Activated CD8-positive, alpha-beta memory T cell treated with anti-CD3 and anti-CD28 coated beads for 36 hours (primary cell): ENCODE results near the gene LRP2. TPM values are rescaled to one million over a fixed set of nuclear protein-coding genes. Genes with fewer than 3 reads are reported as not detected.
"Not testable (repeated sequence)": the region's sequence is repeated elsewhere in the genome, so short reads cannot be mapped to it uniquely, and the experiment has no call there.

Experiments
- CTCF ChIA-PET: fragments of 350-600 bp; sonication (Branson Sonifier 250); formaldehyde crosslinking; loops from one replicate; lab custom pipeline; 2021; ENCODE audit warnings: antibody characterized with exemption; lab: Charles Lee
- POLR2A ChIA-PET: fragments of 350-600 bp; sonication (Branson Sonifier 250); formaldehyde crosslinking; loops from one replicate; lab custom pipeline; 2021; ENCODE audit warnings: antibody characterized with exemption; lab: Charles Lee
- total RNA-seq, 2 experiments: library from RNA; stranded (reverse); gene quantifications; one replicate each; pipeline ENCODE4 v1.2.3, GENCODE V29; 2021

LRP2 gene
- total RNA-seq, 2 experiments from 2014 or later, result 0.08 to 0.17 TPM

- ChIA-PET CTCF (no interaction called here), POLR2A (interaction anchor here (0.6 kb wide), 1 partner anchor 9 kb away, joined by 3 read pairs; no protein-coding TSS in a partner anchor)
Observed at GRCh38 chr2:169351725-169352124, 10.6 kb downstream of the LRP2 start.

- ChIA-PET POLR2A (no interaction called here), CTCF (no interaction called here)
Observed at GRCh38 chr2:169349535-169349934, 12.8 kb downstream of the LRP2 start.

GRCh38 chr2:169348321-169349024, 13.9 kb downstream of the LRP2 start:
- ChIA-PET POLR2A (no interaction called here), CTCF (no interaction called here)

- ChIA-PET POLR2A (no interaction called here), CTCF (no interaction called here)
Observed at GRCh38 chr2:169345486-169346437, 16.6 kb downstream of the LRP2 start.

- POLR2A ChIA-PET, result no interaction called here
- CTCF ChIA-PET, result no interaction called here
Observed at GRCh38 chr2:169344736-169345485, 17.4 kb downstream of the LRP2 start.

GRCh38 chr2:169343202-169343601, 19.1 kb downstream of the LRP2 start:
- ChIA-PET POLR2A (no interaction called here), CTCF (no interaction called here)

GRCh38 chr2:169339657-169340056, 22.7 kb downstream of the LRP2 start:
- CTCF ChIA-PET, result no interaction called here
- POLR2A ChIA-PET, result no interaction called here

GRCh38 chr2:169336695-169337094, 25.6 kb downstream of the LRP2 start:
- POLR2A ChIA-PET, result no interaction called here
- CTCF ChIA-PET, result no interaction called here

- CTCF ChIA-PET, result interaction anchor here (0.6 kb wide), 1 partner anchor 111 kb away, joined by 3 read pairs; no protein-coding TSS in a partner anchor
Observed at GRCh38 chr2:169330555-169331198, 31.7 kb downstream of the LRP2 start.

GRCh38 chr2:169329688-169330554, 32.4 kb downstream of the LRP2 start:
- ChIA-PET CTCF (interaction anchor here (0.6 kb wide), 1 partner anchor 111 kb away, joined by 3 read pairs; no protein-coding TSS in a partner anchor), POLR2A (no interaction called here)

More at GRCh38 chr2:169330555-169331198, 31.7 kb downstream of the LRP2 start:
- POLR2A ChIA-PET, result no interaction called here

GRCh38 chr2:169328785-169329184, 33.5 kb downstream of the LRP2 start:
- ChIA-PET CTCF (no interaction called here), POLR2A (no interaction called here)

- CTCF ChIA-PET, POLR2A ChIA-PET: not testable (repeated sequence)
Observed at GRCh38 chr2:169327837-169328236, 34.5 kb downstream of the LRP2 start.

GRCh38 chr2:169325886-169326285, 36.4 kb downstream of the LRP2 start:
- POLR2A ChIA-PET, CTCF ChIA-PET: not testable (repeated sequence)

GRCh38 chr2:169324581-169325260, 37.6 kb downstream of the LRP2 start:
- POLR2A ChIA-PET, result no interaction called here
- CTCF ChIA-PET, result interaction anchor here (0.7 to 1.3 kb wide), 2 partner anchors 29 to 1293 kb away, joined by 3 read pairs; no protein-coding TSS in a partner anchor

GRCh38 chr2:169323841-169324240, 38.5 kb downstream of the LRP2 start:
- POLR2A ChIA-PET, result no interaction called here
- CTCF ChIA-PET, result interaction anchor here (0.6 to 1.3 kb wide), 2 partner anchors 28 to 47 kb away, joined by 3 read pairs; no protein-coding TSS in a partner anchor

- ChIA-PET CTCF (no interaction called here), POLR2A (no interaction called here)
Observed at GRCh38 chr2:169320561-169320960, 41.8 kb downstream of the LRP2 start.

GRCh38 chr2:169315357-169315756, 47.0 kb downstream of the LRP2 start:
- POLR2A ChIA-PET, result no interaction called here
- CTCF ChIA-PET, result no interaction called here
